ENCODE measurements around the gene NALCN.

DNA sequence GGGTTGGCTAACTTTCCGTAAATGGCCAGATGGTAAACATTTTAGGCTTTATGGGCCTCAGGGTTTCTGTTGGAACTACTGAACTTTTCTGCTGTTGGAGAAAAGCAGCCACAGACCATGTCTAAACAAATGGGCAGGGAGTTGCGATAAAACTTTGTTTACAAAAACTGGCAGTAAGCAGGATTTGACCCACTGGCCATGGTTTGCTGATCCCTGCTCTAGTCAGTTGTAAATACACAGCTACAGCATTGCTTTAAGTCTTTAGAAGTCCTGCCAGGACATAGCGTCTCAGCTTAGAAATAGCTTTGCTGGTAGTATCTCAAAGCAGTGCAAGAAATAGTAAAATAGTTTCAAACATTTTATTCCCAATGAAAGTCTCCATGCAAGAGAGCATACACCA, 88.4 kb downstream of the NALCN start:
- TF ChIP-seq, protein P1, sequence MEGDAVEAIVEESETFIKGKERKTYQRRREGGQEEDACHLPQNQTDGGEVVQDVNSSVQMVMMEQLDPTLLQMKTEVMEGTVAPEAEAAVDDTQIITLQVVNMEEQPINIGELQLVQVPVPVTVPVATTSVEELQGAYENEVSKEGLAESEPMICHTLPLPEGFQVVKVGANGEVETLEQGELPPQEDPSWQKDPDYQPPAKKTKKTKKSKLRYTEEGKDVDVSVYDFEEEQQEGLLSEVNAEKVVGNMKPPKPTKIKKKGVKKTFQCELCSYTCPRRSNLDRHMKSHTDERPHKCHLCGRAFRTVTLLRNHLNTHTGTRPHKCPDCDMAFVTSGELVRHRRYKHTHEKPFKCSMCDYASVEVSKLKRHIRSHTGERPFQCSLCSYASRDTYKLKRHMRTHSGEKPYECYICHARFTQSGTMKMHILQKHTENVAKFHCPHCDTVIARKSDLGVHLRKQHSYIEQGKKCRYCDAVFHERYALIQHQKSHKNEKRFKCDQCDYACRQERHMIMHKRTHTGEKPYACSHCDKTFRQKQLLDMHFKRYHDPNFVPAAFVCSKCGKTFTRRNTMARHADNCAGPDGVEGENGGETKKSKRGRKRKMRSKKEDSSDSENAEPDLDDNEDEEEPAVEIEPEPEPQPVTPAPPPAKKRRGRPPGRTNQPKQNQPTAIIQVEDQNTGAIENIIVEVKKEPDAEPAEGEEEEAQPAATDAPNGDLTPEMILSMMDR (IDR thresholded peaks at IDR 0.05) = no peak
- no peak for TF ChIP-seq POLR2A (IDR thresholded peaks at IDR 0.05)
- TF ChIP-seq EP300 (IDR thresholded peaks at IDR 0.05) = no peak
- TF ChIP-seq POLR2AphosphoS5 (IDR thresholded peaks at IDR 0.05) = no peak
